H7 (cell line): ENCODE data around the gene CCDC102B. TPM values are rescaled to one million over a fixed set of nuclear protein-coding genes. Genes with fewer than 3 reads are reported as not detected.

Source experiments
- DNase-seq: peaks from one replicate; pipeline ENCODE4 v3.0.0; 2012
- H3K27me3 ChIP-seq: 2 replicates; pipeline ENCODE4 v1.6.0; 2011; ENCODE audit warnings: mild to moderate bottlenecking, low read length; ENCODE audit not compliant: control insufficient read depth, insufficient read depth
- H3K36me3 ChIP-seq: replicated peaks from 2 replicates; pipeline ENCODE4 v1.5.1; 2011; ENCODE audit warnings: low read length; ENCODE audit not compliant: control insufficient read depth, insufficient read depth
- H3K4me3 ChIP-seq: 2 replicates; pipeline ENCODE4 v1.5.1; 2011; ENCODE audit warnings: low read depth, mild to moderate bottlenecking, control low read depth, low read length, moderate library complexity; ENCODE audit not compliant: insufficient read depth
- total RNA-seq: library from RNA; depleted of rRNA; stranded (reverse); fragments of >200 nt; shearing (Covaris generic); gene quantifications from 2 replicates; pipeline ENCODE4 v1.2.3, GENCODE V29; 2014

Gene CCDC102B
- total RNA-seq, 1 experiment from 2014 or later: 5.3 TPM

- no peak overlapping the region for H3K4me3 ChIP-seq
- no peak for DNase-seq
- H3K36me3 ChIP-seq: no peaks in the 10 kb centered on the region
- H3K27me3 ChIP-seq: no peaks in the 10 kb centered on the region; the same call in 1 of the 2 replicates
Measured at GRCh38 chr18:68944826-68945225, 146.9 kb downstream of the CCDC102B start.

- H3K27me3 ChIP-seq: no peaks in the 10 kb centered on the region; the same call in 1 of the 2 replicates
- H3K4me3 ChIP-seq: no peak overlapping the region
- DNase-seq: no peak
- no peaks in the 10 kb centered on the region for H3K36me3 ChIP-seq
Measured at GRCh38 chr18:68948622-68949021, 150.7 kb downstream of the CCDC102B start.

DNA sequence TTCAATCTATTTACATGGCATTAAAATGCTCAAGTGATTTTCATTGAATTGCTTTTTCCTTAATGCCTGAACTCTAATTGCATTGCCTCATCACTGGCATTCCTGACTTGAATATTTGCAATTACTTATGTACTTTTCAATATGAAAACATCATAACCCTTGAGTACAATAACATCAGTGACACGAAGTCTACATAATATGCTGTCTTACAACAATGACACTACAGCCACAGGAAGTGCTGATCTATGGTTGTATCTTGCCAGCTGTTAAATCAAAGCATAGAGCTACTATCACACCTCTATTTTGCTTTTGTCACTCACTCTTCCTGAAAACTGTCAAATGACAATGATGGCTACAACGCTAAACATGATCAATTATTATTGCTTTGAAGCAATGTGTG lies 156.9 kb downstream of the CCDC102B start:
- no peak for DNase-seq
- H3K4me3 ChIP-seq: no peak overlapping the region
- no peaks in the 10 kb centered on the region for H3K36me3 ChIP-seq
- no peaks in the 10 kb centered on the region for H3K27me3 ChIP-seq

- Histone ChIP-seq H3K27me3 (no peaks in the 10 kb centered on the region), H3K4me3 (no peak overlapping the region), H3K36me3 (no peaks in the 10 kb centered on the region)
- DNase-seq: no peak
Measured at GRCh38 chr18:68956650-68957049, 158.8 kb downstream of the CCDC102B start.

GRCh38 chr18:68960355-68960754 lies 162.5 kb downstream of the CCDC102B start:
- no peak for DNase-seq
- Histone ChIP-seq H3K36me3 (no peaks in the 10 kb centered on the region), H3K27me3 (no peaks in the 10 kb centered on the region), H3K4me3 (no peak overlapping the region)

DNA sequence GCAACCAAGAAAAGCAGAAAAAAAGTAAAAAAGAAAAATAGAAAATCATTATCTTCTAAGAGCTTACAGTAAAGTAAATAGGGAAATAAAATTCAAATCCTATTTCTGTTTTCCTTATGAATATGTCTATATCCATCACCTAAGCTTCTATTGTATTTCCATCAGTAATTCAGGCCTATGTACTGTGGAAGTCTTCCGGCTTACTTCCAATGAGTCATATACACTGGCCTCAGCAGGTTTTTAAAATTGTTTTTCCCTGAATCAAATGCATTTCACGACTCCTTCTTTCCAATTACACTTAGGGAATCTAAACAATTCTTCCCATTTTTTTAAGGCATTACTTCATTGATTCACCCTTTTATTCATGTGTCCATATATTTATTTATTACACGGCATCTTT lies 164.7 kb downstream of the CCDC102B start:
- H3K36me3 ChIP-seq: no peaks in the 10 kb centered on the region
- H3K27me3 ChIP-seq: no peaks in the 10 kb centered on the region
- no peak for DNase-seq
- no peak overlapping the region for H3K4me3 ChIP-seq

- DNase-seq: no peak
- Histone ChIP-seq H3K36me3 (no peaks in the 10 kb centered on the region), H3K27me3 (no peaks in the 10 kb centered on the region), H3K4me3 (no peak overlapping the region)
Measured at GRCh38 chr18:68965817-68966216, 167.9 kb downstream of the CCDC102B start.

GRCh38 chr18:68969027-68969426 lies 171.1 kb downstream of the CCDC102B start:
- Histone ChIP-seq H3K27me3 (no peaks in the 10 kb centered on the region), H3K4me3 (no peak overlapping the region), H3K36me3 (no peaks in the 10 kb centered on the region)
- no peak for DNase-seq

GRCh38 chr18:68972176-68972575 lies 174.3 kb downstream of the CCDC102B start:
- Histone ChIP-seq H3K36me3 (no peaks in the 10 kb centered on the region), H3K27me3 (no peaks in the 10 kb centered on the region), H3K4me3 (no peak overlapping the region)
- DNase-seq: no peak

DNA sequence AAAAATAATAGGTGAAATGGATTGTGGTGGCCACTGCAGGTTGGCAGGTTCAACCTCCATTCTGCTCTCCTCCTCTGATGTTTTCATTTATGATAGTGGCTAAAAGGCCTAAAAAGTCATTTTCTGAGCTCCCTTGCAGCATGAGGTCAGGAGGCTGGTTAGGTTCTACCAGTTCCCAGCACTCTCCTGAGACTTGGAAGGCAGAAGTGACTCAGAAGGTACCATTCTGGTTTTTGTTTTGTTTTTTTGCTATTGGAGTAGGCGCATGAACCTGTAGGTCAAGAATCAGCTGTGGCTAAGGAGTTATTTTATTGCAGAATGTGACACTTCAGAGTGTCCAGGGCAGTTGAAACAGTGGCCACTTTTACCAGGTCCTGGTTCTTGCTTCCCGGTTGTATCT lies 181.9 kb downstream of the CCDC102B start:
- DNase-seq: no peak
- H3K27me3 ChIP-seq: no peaks in the 10 kb centered on the region

DNA sequence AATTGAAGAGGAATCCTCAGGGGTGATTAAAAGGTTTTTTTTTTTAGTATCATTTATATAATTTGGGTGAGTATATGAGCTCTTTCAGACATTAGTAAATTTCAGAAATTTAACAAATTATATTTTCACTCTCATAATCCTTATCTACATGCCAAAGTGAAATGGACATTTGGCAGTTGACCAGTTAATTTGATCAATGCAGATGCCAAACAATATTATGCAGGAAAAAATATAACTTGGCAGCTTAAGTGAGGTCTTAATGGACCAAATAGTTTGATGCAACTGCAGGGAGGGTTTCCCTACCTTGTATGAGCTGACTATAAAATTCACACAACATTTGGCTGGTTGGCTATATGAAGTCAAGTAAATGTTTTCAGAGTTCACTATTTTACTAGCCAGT lies 185.2 kb downstream of the CCDC102B start:
- Histone ChIP-seq H3K4me3 (no peak overlapping the region), H3K36me3 (no peaks in the 10 kb centered on the region), H3K27me3 (no peaks in the 10 kb centered on the region)
- DNase-seq: no peak

More for the DNA sequence above, 181.9 kb downstream of the CCDC102B start:
- H3K36me3 ChIP-seq: no peaks in the 10 kb centered on the region
- H3K4me3 ChIP-seq: no peak overlapping the region

GRCh38 chr18:68984342-68984741 lies 186.5 kb downstream of the CCDC102B start:
- H3K4me3 ChIP-seq: no peak overlapping the region
- DNase-seq: no peak
- H3K36me3 ChIP-seq: no peaks in the 10 kb centered on the region
- H3K27me3 ChIP-seq: no peaks in the 10 kb centered on the region

- no peak for DNase-seq
- H3K4me3 ChIP-seq: no peak overlapping the region
- H3K27me3 ChIP-seq: no peaks in the 10 kb centered on the region
- H3K36me3 ChIP-seq: no peaks in the 10 kb centered on the region
Measured at GRCh38 chr18:68985172-68985820, 187.4 kb downstream of the CCDC102B start.

- H3K36me3 ChIP-seq: no peaks in the 10 kb centered on the region
- H3K4me3 ChIP-seq: no peak overlapping the region
- no peak for DNase-seq
- no peaks in the 10 kb centered on the region for H3K27me3 ChIP-seq
Measured at GRCh38 chr18:68991286-68991685, 193.4 kb downstream of the CCDC102B start.

- no peak for DNase-seq
- H3K27me3 ChIP-seq: no peaks in the 10 kb centered on the region
- H3K4me3 ChIP-seq: no peak overlapping the region
- no peaks in the 10 kb centered on the region for H3K36me3 ChIP-seq
Measured at GRCh38 chr18:68992719-68993482, 195.0 kb downstream of the CCDC102B start.
